ENCODE results near the gene PDSS1.

The PDSS1 gene

GRCh38 chr10:26698909-26699308 lies 1.4 kb downstream of the PDSS1 start:
- DNase-seq (ENCODE audit: low read depth in 2 of 2) = no peak

GRCh38 chr10:26699631-26700030 lies 2.1 kb downstream of the PDSS1 start:
- no peak for DNase-seq (ENCODE audit: low read depth in 2 of 2)

GRCh38 chr10:26700884-26701630 lies 3.6 kb downstream of the PDSS1 start:
- no peak for DNase-seq (ENCODE audit: low read depth in 2 of 2)

- no peak for DNase-seq (ENCODE audit: low read depth in 2 of 2)
These were observed 5.6 kb downstream of the PDSS1 start for GRCh38 chr10:26703096-26703495.

GRCh38 chr10:26703974-26704373 lies 6.5 kb downstream of the PDSS1 start:
- DNase-seq (ENCODE audit: low read depth in 2 of 2) = no peak

- no peak for DNase-seq (ENCODE audit: low read depth in 2 of 2)
These were observed 8.7 kb downstream of the PDSS1 start for GRCh38 chr10:26706206-26706605.

- DNase-seq (ENCODE audit: low read depth in 2 of 2) = no peak
These were observed 9.4 kb downstream of the PDSS1 start for GRCh38 chr10:26706936-26707335.

GRCh38 chr10:26711324-26711723 lies 13.8 kb downstream of the PDSS1 start:
- DNase-seq (ENCODE audit: low read depth in 2 of 2) = no peak

- no peak for DNase-seq (ENCODE audit: low read depth in 2 of 2)
These were observed 17.1 kb downstream of the PDSS1 start for GRCh38 chr10:26714415-26715136.

- no peak for DNase-seq (ENCODE audit: low read depth in 2 of 2)
These were observed 17.6 kb downstream of the PDSS1 start for GRCh38 chr10:26715137-26715487.

GRCh38 chr10:26717476-26717875 lies 20.0 kb downstream of the PDSS1 start:
- DNase-seq (ENCODE audit: low read depth in 2 of 2) = no peak

- no peak for DNase-seq (ENCODE audit: low read depth in 2 of 2)
These were observed 24.1 kb downstream of the PDSS1 start for GRCh38 chr10:26721561-26721960.

- no peak for DNase-seq (ENCODE audit: low read depth in 2 of 2)
These were observed 25.5 kb downstream of the PDSS1 start for GRCh38 chr10:26723016-26723415.

- DNase-seq (ENCODE audit: low read depth in 2 of 2) = peak in 1 of 2 donors; percentile 5
These were observed 28.6 kb downstream of the PDSS1 start for GRCh38 chr10:26725837-26726727.

GRCh38 chr10:26727005-26727404 lies 29.5 kb downstream of the PDSS1 start:
- DNase-seq (ENCODE audit: low read depth in 2 of 2) = no peak

- no peak for DNase-seq (ENCODE audit: low read depth in 2 of 2)
These were observed 31.5 kb downstream of the PDSS1 start for GRCh38 chr10:26728957-26729356.

- no peak for DNase-seq (ENCODE audit: low read depth in 2 of 2)
These were observed 31.9 kb downstream of the PDSS1 start for GRCh38 chr10:26729395-26729794.

GRCh38 chr10:26730552-26730951 lies 33.1 kb downstream of the PDSS1 start:
- no peak for DNase-seq (ENCODE audit: low read depth in 2 of 2)

- DNase-seq (ENCODE audit: low read depth in 2 of 2) = no peak
These were observed 36.5 kb downstream of the PDSS1 start for GRCh38 chr10:26733750-26734568.

- DNase-seq (ENCODE audit: low read depth in 2 of 2) = no peak
These were observed 37.9 kb downstream of the PDSS1 start for GRCh38 chr10:26735435-26735834.

GRCh38 chr10:26737730-26738129 lies 40.2 kb downstream of the PDSS1 start:
- DNase-seq (ENCODE audit: low read depth in 2 of 2) = no peak
